RWPE2 (cell line): ENCODE data around the gene TANC1.
A peak's percentile ranks its signal among the peaks of the same experiment; 100 is the strongest.

Experiments used
- ATAC-seq: fragments of 200-7000 bp; cut with Tn5 transposase; 3 replicates; pipeline ENCODE4 v1.9.1; 2021; ENCODE audit warnings: low read depth
- DNase-seq: peaks from one replicate; pipeline ENCODE4 v3.0.0-alpha.2; 2020; ENCODE audit warnings: low spot score
- H3K27ac ChIP-seq: fragments of 450-650 bp; 2 replicates; pipeline ENCODE4 v1.5.1; 2017; ENCODE audit warnings: mild to moderate bottlenecking; ENCODE audit not compliant: poor library complexity, severe bottlenecking
- H3K27me3 ChIP-seq: fragments of 250-450 bp; sonication (Bioruptor Pico); 2 replicates; pipeline ENCODE4 v1.5.1; 2021; ENCODE audit warnings: mild to moderate bottlenecking, moderate library complexity; ENCODE audit not compliant: insufficient read depth, poor library complexity, severe bottlenecking
- H3K36me3 ChIP-seq: fragments of 250-450 bp; sonication (Bioruptor Pico); 2 replicates; pipeline ENCODE4 v1.5.1; 2020; ENCODE audit warnings: low read depth, mild to moderate bottlenecking, moderate library complexity
- H3K4me1 ChIP-seq: fragments of 250-450 bp; sonication (Bioruptor Pico); 2 replicates; pipeline ENCODE4 v1.5.1; 2021; ENCODE audit warnings: mild to moderate bottlenecking, moderate library complexity; ENCODE audit not compliant: insufficient read depth, poor library complexity, severe bottlenecking
- H3K4me3 ChIP-seq: fragments of 250-450 bp; sonication (Bioruptor Pico); 2 replicates; pipeline ENCODE4 v1.5.1; 2021; ENCODE audit warnings: mild to moderate bottlenecking, moderate library complexity; ENCODE audit not compliant: severe bottlenecking
- H3K9me3 ChIP-seq: fragments of 250-450 bp; sonication (Bioruptor Pico); 2 replicates; pipeline ENCODE4 v1.5.1; 2021; ENCODE audit warnings: mild to moderate bottlenecking, moderate library complexity; ENCODE audit not compliant: severe bottlenecking
- CTCF ChIP-seq: fragments of 450-650 bp; IDR thresholded peaks from one replicate; pipeline ENCODE4 v1.5.1; 2017; ENCODE audit warnings: mild to moderate bottlenecking, moderate library complexity; ENCODE audit not compliant: poor library complexity, severe bottlenecking

Gene TANC1

GRCh38 chr2:159209341-159210306 lies 241.2 kb downstream of the TANC1 start:
- Histone ChIP-seq H3K27me3 (no peaks in the 10 kb centered on the region), H3K9me3 (no peaks in the 10 kb centered on the region), H3K4me3 (no peak overlapping the region), H3K27ac (no peak overlapping the region), H3K4me1 (no peaks in the 10 kb centered on the region), H3K36me3 (peaks cover 23% of the 10 kb centered on the region)
- DNase-seq: no peak
- no peak for ATAC-seq
- TF ChIP-seq CTCF: no peak

- no peaks in the 10 kb centered on the region for H3K27me3 ChIP-seq
- H3K9me3 ChIP-seq: no peaks in the 10 kb centered on the region
- TF ChIP-seq CTCF: no peak
- H3K36me3 ChIP-seq: peaks cover 15% of the 10 kb centered on the region; the same call in 1 of the 2 replicates
- H3K4me1 ChIP-seq: no peaks in the 10 kb centered on the region
- H3K27ac ChIP-seq: no peak overlapping the region
- DNase-seq (no peak), ATAC-seq (no peak)
- no peak overlapping the region for H3K4me3 ChIP-seq
Measured at GRCh38 chr2:159211447-159212396, 243.3 kb downstream of the TANC1 start.

- no peaks in the 10 kb centered on the region for H3K27me3 ChIP-seq
- no peaks in the 10 kb centered on the region for H3K4me1 ChIP-seq
- TF ChIP-seq CTCF: no peak
- no peak for ATAC-seq
- H3K4me3 ChIP-seq: no peak overlapping the region
- H3K27ac ChIP-seq: no peak overlapping the region
- DNase-seq: no peak
- no peaks in the 10 kb centered on the region for H3K9me3 ChIP-seq
- H3K36me3 ChIP-seq: peaks cover 25% of the 10 kb centered on the region
Measured at GRCh38 chr2:159213296-159213695, 244.9 kb downstream of the TANC1 start.

- TF ChIP-seq CTCF: no peak
- H3K27me3 ChIP-seq: no peaks in the 10 kb centered on the region
- DNase-seq (no peak), ATAC-seq (peak; percentile 54; the same call in 2 of the 3 replicates)
- H3K4me3 ChIP-seq: no peak overlapping the region
- no peak overlapping the region for H3K27ac ChIP-seq
- H3K4me1 ChIP-seq: no peaks in the 10 kb centered on the region
- H3K9me3 ChIP-seq: no peaks in the 10 kb centered on the region
- peaks cover 32% of the 10 kb centered on the region for H3K36me3 ChIP-seq
Measured at GRCh38 chr2:159214325-159214865, 246.0 kb downstream of the TANC1 start.
